D341Med (cell line): ENCODE results near the gene RAPGEF4.
"Not testable (repeated sequence)": the region's sequence is repeated elsewhere in the genome, so short reads cannot be mapped to it uniquely, and the experiment has no call there.

Source experiments
- DNase-seq: peaks from one replicate; pipeline ENCODE4 v3.0.0; 2012; ENCODE audit warnings: low spot score

The RAPGEF4 gene

DNA sequence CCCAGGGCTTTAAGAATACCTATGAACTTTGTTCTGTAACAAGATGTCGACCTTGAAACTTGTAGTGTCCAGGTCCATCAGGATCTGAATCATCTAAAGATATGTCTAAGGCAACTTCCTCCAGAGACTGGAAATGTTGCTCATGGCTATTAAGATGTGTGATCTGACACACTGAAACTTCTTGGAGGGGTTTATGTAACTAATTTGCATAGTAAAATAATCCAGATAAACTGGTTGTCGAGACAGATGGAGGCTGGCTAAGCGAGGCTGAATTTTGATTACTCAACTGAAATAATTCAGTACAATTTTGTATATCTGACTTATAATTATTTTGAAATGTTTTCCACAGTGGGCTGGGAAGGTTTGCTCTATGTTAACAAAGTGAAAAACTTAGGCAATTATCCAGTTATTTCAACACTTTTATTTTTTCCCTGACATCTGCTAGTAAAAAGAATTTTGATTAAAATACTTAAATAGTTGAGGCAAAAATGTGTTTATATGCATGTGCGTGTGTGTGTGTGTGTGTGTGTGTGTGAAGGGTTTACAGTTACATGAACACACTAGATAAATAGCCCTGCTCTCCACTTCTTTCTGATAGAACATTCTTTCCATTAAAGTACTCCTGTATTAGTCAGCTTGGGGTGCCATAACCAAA, 328.6 kb downstream of the RAPGEF4 start:
- DNase-seq: no peak

DNA sequence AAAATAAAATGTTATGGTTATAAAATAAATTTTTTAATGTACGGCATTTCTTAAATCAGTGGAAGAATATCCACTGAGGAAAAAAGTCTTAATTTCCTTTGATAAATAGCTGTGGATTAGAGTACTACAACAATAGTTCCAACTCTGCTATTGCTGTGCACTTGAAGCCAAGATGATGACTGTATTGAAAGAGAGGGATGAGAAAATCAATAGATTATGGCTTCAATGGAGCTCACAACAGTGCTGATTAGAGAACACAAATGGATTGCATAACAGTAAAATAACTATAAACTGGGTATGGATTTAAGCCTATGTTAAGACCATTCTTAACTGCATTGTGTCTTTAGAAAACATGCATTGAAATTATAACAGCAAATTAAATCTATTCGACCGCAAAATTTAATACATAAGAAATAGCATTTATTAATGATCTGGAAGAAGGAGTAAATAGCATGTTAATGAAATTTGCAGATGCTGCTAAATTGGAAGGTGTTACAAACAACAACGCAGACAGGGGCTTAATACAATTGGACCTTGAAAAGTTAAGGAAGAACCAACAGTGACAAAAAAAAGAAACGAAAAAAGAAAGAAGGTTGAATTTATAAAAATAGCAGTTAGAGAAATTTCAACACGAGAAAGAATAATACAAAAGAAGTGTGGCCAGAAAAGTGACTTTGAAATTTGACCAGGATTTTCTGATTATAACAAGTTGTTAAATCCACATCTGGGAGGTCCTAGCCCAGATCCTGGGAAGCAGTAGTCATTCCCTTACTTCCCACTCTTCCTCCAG, 331.4 kb downstream of the RAPGEF4 start:
- no peak for DNase-seq

DNA sequence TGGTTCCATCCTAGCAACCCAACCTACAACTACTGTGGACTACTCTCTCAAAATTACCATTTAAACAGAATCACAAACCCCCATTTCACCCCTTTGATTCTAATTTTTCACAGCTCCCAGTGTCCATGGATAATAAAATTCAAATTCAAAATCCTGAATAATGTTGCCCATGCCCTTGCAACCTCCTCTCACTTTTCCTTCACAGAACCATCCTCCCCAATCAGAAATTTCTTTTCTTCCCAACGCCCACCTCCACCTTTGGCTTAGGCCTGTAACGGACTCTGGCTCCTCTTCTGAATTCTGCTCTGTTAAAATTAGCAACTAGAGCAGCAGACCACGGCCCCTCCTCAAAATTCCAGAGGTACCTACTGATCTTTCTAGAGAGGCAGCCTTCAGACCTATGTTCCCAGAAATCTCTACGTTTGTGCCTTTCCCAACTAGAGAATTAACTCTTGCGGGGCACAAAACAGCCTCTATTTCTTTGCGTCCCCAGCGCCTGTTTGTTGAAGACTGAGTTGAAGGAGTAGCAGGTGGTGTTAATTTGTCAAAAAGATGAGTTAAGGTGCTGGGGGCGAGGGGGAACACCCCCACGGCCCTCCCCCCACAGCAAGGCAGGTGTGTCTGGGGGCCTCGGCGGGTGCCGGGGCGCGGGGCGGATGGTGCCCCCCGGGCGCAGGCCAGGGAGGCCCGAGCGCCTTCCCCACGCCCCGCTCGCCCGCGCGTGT, 339.6 kb downstream of the RAPGEF4 start:
- no peak for DNase-seq

DNA sequence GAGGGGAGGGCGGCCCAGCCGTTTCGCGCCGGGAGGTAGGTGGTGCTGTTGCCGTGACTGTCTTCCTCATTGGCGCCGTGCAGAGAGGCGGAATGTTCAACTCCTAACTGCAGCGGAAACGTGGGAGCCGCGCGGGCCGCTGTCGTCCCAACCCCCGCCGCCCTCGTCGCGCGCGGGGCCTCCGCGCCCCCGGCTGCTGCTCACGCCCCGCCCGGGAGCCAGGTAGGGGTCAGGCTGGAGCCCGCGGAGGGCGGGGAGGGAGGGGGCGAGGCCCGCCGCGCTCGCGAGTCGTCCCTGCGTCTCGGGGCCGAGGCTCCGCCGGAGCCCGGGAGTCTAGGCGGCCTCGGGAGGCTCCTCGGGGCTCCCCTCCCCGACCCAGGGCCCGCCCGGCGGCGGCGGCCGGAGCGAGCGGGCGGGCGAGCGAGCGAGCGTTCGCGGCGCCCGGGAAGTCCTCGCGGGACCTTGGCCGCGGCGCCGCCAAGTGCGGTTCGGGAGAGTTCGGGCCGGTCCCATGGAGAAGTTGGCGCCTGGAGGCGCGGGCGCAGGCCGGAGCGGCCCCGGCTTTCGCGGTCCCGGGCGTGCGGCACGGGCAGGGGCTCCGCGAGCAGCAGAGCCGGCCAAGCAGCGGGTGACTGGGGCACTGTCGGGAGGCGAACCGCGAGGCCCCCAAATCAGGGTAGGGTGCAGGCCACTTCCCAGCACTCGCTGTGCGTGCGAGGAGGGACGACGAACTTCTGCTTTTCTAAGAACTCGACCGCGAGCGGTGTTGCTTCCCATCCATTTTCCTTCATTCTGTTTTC, 340.3 kb downstream of the RAPGEF4 start, which contains the start of gene MAP3K20:
MAP3K20 (plus strand) TSS at position 66 of the 800 bp plus-strand sequence. CDS start 15,186 bp downstream, outside the sequence.
- peak; percentile 83 for DNase-seq

DNA sequence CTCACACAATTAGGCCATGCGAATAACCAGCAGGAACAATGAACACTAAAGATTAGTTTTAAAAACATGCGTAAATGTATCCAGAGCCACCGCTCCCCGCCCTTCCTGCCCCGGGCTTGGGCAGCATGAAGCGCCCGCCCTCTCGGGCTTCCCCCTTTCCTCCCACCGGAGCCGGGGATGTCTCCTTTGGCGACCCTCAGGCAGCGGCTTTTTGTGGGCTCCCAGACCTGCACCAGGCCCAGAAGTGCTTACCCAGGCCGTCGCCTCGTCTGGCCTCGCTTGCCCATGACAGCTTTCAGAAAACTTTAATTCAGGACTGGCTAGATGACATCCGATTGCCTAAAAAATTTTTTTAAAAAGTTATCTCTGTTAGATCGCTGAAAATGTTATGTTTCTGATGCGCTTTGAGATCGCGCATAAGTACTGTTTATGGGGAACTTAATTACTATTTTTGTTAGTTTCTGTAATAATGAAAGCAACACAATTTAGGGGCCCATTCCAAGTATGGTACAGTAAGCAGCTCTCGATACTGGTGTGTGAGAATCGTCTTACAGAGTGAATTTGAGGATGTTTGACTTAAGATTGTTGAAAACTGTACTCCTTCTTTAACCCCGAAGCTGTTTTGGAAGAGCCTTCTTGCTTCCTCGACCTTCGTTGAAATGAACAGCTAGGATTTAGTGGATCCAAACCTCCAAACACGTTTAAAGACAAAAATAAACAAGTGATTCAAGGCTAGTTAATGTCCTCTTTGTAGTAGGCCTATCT, 341.1 kb downstream of the RAPGEF4 start:
- DNase-seq: peak; percentile 62

DNA sequence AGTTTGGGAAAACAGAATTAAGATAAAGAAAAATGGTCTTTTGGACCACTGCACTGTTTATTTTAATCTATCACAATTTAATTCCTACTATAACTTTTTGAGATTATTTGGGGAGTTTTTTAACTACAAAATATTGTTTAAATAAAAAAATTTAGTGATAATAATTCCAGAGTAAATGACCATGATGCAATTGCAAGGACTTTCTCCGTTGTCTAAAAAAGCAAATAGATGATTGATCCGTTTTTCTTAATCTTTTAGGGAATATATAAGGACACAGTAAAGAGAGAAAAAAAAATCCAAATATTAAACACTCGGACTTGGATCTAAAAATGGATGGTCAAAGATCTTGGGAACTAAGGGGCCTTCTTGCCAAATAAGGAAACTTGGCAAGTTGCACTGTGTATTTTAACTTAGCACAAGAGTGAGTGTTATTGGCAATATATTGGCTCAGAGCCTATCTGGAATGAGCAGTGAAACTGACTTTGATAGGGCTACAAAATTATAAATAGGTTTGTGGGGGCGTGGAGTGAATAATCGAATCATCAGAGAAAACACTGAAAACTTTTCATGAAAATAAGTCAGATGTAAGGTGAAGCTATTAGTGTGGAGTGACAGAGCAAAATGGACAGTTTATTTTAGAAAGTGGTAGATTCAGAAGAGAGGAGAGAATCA, 342.0 kb downstream of the RAPGEF4 start:
- DNase-seq: no peak

DNA sequence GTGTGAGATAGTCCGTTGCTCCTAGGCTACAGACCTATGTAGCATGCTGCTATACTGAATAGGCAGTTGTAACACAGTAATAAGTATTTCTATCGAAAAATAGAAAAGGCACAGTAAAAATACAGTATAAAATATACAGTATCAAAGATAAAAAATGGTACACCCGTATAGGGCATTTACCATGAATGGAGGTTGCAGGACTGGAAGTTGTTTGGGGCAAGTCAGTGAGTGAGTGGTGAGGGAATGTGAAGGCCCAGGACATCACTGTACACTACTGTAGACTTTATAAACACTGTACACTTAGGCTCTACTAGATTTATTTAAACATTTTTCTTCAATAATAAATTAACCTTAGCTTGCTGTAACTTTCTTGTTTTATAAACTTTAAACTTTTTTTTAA, 343.5 kb downstream of the RAPGEF4 start:
- no peak for DNase-seq

DNA sequence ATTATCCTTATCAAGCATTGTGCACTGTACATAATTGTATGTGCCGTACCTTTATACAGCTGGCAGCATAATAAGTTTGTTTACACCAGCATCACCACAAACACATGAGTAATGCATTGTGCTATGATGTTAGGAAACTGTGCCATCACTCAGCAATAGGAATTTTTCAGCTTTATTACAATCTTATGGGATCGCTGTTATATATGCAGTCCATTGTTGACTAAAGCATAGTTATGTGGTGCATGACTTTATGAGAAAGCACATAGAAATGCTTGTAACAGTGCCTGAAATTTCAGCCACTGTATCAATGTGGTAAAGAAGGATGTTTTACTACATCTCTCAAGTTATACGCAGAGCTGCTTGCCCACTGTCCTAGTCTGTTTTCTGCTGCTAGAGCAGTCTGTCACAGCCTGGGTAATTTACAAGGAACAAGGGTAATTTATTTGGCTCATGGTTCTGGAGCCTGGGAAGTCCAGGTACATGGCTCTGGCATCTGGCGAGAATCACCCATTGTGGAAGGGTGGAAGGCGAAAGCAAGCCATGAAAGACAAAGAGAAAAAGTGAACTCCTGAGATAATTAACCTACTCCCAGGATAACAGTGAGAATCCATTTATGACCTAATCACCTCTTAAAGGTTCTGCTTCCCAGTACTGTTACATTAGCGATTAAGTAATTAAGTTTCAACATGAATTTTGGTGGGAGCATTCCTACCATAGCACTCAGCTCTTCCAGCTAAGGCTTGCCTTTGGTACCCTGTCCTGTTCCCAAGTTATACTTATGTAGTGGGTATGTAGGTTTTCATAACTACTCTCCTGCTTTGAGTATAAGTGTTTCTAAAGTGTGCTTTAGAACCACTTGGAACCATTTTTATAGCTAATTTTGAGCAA, 344.6 kb downstream of the RAPGEF4 start:
- no peak for DNase-seq

DNA sequence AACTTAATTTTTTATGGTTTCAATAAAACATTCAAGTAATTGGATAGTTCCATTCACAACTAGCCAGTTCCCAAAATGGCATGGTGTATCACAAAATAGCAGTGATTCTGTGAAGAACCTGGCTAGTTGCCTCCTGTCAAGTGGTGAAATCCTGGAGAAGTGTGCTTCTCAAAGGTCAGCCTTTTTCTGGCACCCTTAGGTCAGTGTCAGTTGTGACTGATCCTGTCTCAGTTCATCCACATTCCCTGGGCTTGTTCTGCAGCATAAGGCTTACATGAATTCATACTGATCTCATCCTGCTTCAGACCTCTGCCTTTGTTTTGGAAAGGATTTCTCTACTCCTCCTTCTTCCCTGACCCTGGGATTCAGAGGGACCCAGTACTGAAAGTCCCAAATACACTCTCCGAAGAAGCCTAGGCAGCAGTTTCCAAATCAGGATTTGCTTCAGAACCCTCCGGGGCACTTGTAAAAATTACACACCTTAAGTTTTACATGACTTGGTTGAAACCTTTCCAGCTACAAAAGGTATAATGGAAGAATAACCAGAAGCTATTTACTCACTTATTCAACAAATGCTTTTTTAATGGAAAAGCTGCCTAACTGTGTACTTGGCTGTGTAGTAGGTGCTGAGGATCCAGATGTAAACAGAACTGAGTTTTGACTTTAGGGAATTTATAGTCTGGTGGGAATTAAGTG, 351.0 kb downstream of the RAPGEF4 start:
- no peak for DNase-seq

DNA sequence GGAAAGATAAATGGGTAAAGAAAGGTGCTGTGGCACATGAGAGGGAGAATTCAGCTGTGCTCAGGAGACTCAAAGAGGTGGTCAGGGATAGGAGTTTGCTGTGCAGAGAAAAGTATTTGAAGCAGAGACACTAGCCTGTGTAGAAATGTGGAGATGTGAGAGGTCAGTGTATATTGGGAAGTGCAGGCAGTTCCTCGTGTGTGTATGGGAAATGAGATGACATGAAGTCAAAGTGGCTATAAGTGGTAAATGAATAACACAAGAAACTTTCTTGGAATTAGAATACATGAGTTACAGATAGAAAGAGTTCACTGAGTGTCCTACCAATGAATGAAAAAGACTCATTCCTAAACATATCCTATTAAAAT, 351.6 kb downstream of the RAPGEF4 start:
- DNase-seq: no peak

DNA sequence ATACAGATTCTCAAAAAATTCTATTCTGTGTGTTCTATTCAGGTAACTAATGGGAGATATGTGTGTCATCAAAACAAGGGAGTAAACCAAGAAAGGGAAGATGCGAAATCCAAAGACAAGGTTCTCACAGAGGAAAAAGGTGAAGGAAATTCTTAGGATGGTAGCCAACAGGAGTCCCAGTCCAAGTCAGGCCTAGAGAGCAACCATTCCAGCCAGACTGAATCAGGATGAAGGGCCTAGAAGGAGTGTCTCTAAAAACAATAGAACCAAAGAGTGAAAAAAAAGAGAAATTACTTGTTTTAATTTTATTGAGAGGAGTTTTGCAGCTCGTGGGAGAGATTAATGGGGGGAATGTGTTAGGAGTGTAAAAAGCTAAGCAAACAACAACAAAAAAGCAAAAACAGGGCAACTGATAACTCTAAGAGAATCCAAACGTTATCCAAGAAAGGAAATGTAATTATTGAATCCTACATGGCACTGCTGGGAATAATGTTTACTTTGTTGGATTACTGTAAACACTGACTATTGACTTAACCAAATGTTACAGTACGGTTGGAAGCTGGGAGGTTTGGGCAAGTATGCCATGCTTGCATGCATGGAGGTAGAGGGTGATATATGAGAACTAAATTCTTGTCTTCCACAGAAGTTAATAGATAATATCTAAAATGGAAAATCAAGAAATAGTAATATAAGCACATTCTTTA, 352.3 kb downstream of the RAPGEF4 start:
- DNase-seq: no peak

DNA sequence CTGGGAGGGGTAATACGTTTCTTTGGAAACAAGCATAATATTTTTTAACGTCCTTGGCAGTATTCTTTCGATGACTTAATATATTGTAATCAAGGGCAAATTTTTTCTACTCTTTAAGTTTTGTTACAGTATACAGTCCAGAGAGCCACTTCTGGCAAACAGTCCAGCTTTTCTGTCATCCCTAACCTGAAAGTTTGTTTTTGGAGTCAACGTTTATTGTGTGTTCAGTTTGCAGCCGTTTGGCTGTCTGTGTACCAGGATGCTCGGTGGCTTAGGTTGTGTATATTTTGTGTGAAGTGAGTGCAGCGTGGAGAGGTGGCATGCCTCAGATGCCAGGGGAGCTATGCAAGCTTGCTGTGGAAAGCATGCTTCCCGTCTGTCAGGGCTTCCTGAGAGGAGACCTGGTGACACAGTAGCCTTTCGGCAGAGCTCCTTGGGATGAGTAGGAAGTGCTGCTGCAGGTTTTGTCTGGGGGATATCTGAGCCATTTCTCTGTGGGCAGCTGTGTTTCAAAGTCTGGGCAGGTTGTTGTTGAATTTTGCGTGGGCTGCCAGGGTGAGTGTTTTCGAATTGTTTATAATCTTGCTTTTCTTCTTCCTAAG, 354.7 kb downstream of the RAPGEF4 start:
- no peak for DNase-seq

DNA sequence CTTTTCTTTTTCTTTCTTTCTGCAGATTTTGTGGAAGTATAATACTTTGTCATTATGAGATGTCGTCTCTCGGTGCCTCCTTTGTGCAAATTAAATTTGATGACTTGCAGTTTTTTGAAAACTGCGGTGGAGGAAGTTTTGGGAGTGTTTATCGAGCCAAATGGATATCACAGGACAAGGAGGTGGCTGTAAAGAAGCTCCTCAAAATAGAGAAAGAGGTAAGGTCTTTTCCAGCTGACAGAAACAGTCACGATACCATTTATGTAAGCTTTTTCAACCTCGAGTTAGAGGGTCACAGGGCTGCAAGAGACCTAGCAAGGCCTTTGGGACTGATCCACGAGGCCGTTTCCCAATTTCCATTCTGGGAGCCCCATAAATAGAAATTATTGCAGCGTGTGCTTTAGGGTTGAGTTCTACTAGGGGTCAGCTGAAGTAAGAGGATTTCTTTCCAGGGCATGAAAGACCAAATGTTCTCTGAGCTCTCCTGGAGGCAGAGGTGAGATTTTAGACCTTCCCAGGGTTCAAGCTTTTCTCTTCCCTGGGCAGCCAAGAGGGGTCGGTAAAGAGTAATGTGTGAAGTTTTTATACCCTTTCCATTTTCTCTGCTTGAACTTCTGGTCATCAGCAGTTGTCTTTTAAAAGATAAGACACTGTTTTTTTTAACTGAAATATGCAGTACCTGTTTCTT, 355.5 kb downstream of the RAPGEF4 start:
- no peak for DNase-seq

DNA sequence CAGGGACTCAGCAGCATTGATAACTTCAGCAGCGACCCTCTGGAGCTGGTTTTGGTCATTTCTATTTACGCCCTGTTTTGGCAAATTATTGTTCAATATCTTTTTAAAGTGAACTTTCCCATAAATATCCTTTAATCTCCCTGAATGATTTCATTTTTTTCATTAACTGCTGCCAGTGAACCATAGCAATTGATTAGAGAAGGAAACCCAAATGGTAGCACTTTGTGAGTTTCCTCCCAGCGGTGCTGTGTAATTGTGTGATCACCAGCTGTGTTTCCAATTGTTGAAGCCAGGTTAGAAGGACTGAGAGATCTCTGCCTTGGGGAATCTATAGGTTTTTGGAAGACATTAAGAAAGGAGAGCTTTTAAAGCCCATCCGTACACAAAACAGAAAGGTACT, 356.3 kb downstream of the RAPGEF4 start:
- no peak for DNase-seq

DNA sequence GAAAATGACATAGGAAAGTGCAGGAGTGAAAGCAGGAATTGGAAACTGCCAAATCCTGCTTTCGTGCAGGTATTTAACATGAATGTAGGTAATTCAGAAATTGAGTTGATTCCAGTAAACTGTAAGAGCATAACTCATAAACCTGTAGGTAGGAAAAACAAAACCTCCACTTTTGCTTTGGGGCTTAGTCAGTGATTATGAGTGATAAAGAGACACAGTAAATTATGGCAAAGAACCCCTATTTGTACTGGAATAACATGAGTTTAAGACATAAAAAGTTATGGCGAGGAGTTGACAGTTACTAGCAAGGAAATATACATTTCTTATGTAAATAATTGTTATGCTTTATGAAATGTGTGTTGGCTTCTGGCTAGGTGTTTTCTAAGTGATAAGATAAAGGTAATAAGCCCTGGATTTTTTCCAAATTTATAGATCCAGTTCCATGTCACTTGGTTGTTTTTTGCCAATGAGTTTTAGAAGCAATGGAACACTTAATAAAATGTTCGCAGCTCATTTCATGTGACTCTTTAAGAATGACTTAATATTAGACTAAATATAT, 357.3 kb downstream of the RAPGEF4 start:
- DNase-seq: no peak

DNA sequence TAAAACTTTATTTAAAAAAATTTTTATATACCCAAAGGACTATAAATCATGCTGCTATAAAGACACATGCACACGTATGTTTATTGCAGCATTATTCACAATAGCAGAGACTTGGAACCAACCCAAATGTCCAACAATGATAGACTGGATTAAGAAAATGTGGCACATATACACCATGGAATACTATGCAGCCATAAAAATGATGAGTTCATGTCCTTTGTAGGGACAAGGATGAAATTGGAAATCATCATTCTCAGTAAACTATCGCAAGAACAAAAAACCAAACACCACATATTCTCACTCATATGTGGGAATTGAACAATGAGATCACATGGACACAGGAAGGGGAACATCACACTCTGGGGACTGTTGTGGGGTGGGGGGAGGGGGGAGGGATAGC, 358.0 kb downstream of the RAPGEF4 start:
- DNase-seq: not testable (repeated sequence)

DNA sequence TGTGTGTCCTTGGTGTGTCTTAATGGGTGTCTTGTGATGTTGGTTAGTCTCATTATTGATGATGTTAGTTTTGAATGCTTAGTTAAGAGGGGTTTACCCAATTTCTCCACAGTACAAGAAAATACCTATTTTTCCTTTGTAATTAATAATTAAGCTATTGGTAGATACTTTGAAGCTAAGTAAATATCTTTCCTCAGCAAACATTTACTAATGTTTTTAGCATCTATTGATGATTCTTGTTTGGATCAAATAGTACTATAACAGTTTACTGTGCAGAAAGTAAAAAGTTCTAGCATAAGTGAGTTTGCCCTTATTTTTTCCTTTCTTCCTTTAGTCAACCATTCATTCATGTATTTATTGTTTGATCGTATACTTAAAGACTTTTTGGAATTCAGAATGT, 359.1 kb downstream of the RAPGEF4 start:
- no peak for DNase-seq
